Activated CD8-positive, alpha-beta memory T cell treated with anti-CD3 and anti-CD28 coated beads for 1 hour (primary cell): ENCODE data around the gene USP35.
"Not testable (repeated sequence)": the region's sequence is repeated elsewhere in the genome, so short reads cannot be mapped to it uniquely, and the experiment has no call there.

Experiments used
- DNase-seq, 2 donors: peaks; one replicate each; pipeline ENCODE4 v3.0.0-alpha.2; 2020; ENCODE audit warnings: low read depth in 1 of 2; ENCODE audit errors: extremely low read depth in 1 of 2

Gene USP35

DNA sequence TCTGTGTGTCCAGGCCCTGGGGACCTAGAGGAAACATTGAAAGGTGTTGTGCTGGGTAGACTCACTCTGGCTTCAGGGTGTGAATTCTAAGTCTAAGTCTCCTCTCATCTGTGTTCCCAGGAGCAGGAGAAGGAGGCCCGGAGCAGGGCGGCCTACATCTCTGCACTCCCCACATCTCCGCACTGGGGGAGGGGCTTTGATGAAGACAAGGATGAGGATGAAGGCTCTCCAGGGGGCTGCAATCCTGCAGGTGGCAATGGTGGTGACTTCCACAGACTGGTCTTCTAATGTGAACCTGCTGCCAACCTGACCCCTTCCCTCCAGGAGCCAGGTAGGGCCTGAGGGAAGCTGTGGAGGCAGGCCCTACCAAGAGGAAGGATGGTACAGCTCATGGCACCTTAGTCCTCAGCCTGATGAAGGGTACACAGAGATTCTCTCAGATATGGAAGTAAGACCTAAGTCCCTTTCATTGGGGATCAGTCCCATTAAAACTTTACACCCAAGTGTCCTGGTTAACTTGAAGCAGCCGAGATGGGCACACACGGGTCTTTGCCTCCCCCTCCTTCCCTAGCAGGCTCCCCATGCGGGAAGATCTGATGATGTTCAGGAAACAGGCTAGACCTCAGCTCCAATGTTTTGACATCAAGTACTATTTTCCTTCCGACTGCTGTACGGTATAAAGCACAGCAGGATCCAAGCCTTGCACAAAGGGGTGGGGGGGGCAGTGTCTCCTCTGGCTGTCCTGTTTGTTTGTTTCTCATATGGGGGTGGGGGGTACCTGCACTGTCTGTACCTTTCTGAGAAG, 25.0 kb downstream of the USP35 start:
- DNase-seq: no peak

DNA sequence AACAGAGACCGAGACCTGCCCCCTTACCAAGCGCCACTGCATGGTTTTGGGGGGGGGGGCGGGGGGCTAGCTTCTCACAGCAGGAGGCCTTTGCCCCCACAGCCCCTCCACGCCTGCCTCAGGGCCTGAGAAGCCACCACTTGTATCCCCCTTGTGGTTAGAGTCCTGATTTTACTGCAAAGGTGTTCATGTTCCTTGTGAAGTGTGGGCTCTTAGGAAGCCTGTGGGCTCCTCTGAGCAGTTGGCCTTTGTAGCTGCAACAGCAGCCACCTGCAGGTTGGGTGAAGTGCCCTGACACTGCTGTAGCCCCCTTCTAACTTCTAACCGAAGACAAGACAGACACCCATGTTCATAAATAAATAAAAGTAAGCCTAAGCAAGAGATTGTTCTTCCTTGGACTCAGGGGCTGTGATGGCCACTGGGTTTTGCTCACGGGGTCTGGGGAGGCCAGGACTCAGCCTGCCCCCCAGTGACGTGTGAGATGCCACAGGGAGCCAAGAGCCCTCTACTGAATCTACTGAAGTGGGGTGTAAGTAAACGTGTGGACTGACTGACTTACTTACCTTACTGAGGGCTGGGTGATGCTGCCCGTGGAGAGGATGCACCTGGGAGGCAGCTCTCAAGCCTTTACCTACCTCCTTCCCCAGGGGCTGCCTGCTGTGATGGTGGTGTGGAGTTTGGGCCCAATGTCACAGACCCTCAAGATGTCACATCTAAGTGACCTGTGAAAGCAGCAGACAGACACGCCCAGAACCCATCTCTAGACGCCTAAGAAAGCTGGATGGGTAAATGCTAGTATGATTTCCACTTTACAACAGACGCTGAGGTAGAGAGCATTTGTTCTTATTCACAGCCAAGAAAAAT, 25.8 kb downstream of the USP35 start:
- no peak for DNase-seq

DNA sequence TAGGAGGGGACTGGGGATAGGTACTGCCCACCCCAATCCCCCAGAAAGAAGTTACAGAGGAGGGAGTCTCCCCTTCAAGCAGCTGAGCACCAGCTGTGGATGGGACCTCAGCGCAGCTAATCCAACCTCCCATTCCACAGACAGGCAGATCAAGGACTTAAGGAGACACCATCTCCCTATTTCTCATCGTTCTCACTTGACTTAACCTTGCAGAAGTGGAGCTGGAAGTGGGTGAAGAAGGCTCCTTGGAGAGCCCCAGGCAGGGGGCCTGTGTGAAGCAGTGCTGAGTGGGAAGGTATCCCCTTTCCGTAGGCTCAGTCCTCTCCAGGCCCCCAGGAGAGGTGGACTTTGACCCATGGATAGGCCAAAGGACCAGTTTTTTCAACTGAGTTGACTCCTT, 27.3 kb downstream of the USP35 start:
- DNase-seq: no peak

DNA sequence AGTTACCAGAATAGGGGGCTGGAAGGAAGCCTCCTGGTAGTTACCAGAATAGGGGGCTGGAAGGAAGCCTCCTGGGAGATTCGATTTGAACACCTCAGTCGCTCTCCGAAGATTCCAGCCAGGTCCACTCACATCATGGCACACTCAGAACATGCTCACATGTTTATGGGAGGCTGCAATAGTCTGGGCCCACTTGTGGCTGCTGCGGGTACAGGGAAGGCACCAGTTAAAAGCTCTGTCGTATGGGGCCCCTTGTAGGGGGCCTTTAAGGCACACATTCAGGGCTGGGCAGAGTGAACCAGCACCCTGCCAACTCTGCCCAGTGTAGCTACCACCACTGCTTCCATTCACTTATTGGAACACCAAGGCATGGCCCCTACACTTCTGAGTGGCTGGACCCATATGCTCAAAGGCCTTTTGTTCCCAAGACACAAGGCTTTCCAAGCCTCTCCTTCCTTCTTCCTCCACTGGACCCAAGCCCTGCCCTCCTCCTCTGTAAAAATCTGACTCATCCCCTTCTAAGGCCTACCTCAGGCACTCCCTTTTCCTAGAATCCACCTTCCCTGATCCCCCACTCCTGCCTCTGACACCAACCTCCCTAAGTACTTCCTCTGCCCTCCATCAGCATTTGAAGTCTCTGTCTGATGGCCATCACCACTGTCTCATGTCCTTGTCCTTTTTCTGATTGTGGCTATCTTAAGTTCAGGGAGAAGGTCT, 28.0 kb downstream of the USP35 start:
- DNase-seq: no peak

DNA sequence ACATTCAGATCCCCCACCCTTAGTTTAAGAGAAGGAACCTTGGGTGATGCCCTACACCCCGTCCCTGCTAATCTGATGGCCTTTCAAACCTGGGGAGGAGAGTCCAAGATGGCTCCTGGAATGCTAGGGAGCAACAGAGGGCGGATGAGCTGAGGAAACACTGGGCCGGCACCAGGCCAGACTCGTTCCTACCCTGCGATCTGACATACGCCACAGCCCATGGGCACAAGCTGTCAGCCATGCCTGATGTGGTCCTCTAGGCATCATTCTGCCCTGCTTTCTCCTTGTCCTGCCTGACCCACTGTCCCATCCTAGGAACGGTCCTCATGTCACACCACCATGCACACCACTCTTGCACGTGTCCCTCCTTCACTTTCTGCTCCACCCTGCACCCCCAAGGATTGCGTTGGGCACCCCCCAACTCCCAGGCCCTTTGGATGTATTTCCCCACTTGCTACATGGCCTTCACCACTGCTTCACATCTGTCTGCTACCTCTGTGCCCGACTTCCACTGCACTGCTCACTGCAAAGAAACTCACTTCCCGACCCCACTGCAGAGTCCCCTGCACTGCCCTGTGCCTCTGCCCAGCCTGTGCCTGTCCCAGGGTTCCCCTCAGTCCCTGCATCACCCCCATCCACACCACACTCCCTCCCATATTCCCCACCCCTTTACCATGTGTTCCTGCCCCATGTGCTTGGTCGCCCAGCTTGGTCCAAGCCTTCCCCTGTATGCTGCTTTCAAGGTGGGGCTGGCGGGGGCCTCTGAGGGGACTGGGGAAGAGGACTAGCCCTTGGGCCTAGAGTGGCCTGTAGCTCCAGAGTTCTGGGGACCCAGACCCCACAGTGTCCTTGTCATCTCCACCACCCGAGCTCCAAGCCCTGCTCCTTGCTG, 29.2 kb downstream of the USP35 start:
- no peak for DNase-seq

DNA sequence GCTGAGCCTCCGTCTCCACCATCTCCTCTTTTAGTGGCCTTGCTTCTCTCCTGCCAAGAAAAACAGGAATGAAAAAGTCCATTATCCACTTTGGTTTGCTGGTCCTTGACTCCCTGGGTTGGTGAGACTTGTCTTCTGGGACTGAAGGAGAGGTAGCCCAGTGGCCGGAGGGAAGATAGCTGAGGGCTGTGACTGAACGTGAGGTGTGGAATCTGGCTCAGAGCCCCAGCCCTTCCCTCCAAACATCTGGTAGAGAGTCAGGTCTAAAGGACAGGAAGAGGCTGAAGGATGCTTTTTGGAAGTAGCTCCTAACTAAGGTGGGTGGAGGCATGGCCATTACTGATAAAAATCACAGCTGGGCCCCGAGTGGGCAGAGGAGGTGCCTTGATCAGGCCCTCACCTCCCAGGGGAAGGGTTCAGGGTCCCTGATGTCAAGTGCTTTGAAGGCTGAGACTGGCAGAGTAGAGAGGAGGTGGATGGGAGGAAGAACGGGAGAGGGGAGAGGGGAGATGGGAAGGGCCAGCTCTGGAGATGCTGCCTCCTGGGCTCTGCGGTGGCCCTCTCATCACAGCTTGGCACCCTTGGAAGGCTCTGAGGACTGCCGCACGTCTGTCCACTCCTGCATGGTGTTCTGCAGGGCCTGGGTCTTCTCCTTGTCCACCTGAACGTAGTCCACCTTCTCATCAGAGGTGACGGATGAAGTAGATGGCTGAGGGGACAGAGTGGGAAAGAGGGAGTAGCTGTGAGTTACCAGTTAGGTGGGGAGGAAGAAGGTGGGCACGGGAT, 30.2 kb downstream of the USP35 start:
- no peak for DNase-seq

DNA sequence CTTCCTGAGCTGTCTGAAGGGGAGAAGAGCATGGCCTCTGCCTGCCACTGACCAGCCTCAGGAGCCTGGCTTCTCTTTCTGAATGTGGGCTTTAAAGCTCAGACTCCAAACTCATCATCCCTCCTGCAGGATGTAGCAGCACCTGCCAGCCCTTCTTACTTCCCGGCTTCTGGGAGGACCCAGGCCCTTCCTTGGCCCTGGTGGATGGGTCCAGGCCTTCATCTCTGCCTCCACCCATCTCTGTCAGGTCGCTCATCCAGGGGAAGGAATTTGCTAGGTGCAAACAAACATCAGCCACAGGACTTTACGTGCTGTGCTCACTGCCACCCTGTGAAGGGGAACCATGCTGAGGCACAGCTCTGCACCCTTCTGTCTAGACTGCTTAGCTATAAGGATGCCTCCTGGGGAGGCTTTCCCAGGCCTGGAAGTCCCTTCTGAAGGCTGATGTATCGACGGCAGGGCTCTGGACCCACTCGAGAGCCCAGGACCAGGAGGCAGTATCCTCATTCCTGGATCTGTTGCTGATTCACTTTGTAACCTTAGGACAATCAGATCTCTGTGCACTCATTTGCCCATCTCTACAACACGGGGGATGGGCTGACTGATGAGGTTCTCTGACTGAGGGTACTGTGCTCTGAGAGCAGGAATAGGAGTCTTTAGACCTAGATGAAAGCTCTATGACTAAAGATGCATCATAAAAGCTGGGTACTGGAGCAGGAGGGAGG, 30.9 kb downstream of the USP35 start:
- DNase-seq: no peak

DNA sequence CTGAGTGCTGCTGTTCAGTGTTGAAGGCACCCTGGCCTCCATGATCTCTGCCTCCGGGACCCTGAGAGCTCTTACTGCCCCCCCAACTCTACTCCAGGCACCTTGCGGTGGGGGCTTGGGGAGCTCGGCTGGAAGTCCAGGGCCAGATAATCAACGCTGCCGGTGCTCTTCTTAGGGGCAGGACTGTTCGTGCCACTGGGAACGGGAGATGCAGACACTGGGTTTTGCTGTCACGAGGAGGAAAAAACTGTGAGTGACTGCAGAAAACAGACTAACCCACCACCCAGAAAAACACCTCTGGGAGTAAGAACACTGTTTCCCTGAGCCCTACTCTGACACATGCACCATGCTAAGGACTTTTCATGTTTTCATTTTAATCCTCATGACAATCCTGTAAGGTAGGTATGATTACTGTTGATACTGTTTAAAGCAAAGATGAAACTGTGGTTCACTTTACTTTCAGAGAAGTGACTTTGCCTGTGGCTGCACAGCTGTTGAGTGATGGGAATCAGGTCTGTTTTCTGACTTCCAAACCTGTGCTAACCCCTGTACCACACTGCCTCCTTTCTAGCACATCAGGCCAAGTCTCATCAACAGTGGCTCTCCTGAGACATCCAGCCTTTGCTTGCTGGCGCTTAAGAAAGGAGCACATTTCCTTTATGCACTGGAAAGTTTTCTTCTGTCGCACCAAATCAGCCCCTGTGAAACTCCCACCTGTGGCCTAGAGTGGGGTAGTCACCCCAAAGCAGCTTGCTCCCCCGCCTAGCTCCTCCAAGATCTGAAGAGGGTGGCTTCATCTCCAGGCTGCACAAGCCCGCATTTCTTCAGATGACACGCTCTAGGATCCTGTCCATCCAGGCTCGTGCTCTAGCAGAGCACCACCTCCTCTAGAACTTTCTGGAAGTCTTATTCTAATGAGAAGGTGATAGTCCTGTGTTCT, 31.8 kb downstream of the USP35 start:
- DNase-seq: no peak

DNA sequence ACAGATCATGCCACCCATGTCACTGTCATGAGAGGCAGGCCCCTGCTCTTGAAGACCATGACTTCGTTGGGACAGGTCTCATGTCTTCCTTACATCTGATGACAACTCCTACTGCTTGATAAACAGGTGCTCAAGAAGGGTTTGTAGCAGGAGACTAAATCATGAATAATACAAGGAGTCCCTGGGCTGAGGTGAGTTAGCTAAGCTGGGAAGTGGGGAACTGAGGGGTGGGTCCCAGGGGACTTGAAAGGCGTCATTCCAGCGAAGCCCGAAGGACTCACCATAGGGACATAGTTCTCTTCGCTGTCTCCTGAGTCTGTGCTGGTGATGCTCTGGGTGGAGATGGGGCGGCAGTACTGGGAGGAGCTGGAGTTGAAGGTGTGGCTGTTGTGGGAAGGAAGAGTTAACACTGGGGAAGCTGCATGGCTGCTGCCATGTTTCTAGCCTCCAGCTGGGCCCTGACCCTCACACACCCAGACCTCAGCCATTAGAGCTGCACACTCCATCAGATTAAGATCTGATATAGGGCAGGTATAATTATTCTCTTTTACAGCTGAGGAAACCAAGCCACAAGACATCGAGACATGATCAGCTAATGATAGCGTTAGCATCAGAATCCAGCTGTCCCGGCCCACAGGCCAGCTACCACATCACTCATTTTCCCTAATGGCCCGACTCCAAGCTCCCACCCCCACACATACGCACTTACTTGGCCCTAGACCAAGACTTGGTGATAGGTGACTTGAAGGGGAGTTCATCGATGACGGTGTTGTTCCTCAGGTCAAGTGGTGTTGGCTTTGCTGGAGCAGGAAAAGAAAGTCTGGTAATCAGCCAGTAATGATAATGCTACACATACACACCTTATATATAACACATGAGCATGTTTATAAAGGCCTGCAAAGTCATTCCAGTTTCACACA, 32.9 kb downstream of the USP35 start:
- DNase-seq: no peak

DNA sequence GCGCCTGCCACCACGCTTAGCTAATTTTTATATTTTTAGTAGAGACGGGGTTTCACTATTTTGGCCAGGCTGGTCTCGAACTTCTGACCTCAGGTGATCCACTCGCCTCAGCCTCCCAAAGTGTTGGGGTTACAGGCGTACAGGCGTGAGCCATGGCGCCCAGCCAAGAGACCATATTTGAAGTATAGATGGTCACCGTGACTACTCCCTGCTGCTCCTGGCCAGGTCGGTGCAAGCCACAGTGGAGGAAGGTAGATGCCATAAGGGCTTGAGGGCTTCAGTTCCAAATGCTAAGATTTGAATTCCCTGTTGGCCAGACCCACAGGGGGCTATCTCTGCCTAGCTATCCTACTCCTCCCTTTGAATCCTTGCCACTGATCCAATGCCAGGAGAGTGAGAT, 34.0 kb downstream of the USP35 start:
- not testable (repeated sequence) for DNase-seq

GRCh38 chr11:78223320-78223954, 34.7 kb downstream of the USP35 start:
- no peak for DNase-seq

DNA sequence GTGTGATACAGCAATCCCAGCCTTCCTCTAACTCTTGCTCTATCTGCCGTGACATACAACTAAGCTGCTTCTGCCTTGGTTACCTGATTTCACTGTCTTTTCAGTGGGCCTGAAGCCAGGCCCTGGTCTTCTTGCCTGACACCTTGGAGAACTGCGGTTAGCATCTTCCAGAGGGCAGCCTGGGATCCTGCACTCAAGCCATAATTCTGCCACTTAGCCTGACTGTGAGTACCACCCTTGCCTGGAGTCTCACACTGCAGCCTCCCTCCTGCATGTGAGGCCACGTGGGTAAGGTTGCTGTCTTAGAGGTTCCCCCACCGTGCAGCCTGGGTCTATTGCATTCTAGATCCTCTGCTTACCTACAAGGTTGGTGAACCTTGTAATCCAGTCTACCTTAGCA, 35.8 kb downstream of the USP35 start:
- no peak for DNase-seq

GRCh38 chr11:78224906-78225420, 36.2 kb downstream of the USP35 start:
- no peak for DNase-seq

GRCh38 chr11:78226684-78227680, 38.3 kb downstream of the USP35 start:
- no peak for DNase-seq

- no peak for DNase-seq
Observed at GRCh38 chr11:78227921-78228320, 39.2 kb downstream of the USP35 start.
